Kidney (tissue), 14 donors: Measurements from ENCODE around the gene SEMA3D. TPM values are rescaled to one million over a fixed set of nuclear protein-coding genes. Genes with fewer than 3 reads are reported as not detected.
"Not testable (repeated sequence)": the region's sequence is repeated elsewhere in the genome, so short reads cannot be mapped to it uniquely, and the experiment has no call there.

ENCODE experiments used
- DNase-seq, 5 donors: peaks; one replicate each; pipeline ENCODE4 v3.0.0-alpha.2; 2013 to 2020
- FAIRE-seq: peaks from 2 replicates; lab custom pipeline; 2012; peaks lifted over from hg19 to GRCh38; lab: Jason Lieb, UNC
- H3K27ac ChIP-seq, 2 donors: one replicate each; pipeline ENCODE4 v1.7.0; 2013; ENCODE audit warnings: low read depth in 2 of 2, low read length in 2 of 2, inconsistent platforms in 1 of 2
- H3K27me3 ChIP-seq: one replicate; pipeline ENCODE4 v1.7.1; 2013; ENCODE audit warnings: low read length, inconsistent platforms; ENCODE audit not compliant: control insufficient read depth, insufficient read depth
- H3K36me3 ChIP-seq, 3 donors: one replicate each; pipeline versions ENCODE4 v1.7.0 to v1.7.1; 2013; ENCODE audit warnings: low read length in 3 of 3, control low read depth in 1 of 3, inconsistent platforms in 1 of 3; ENCODE audit not compliant: insufficient read depth in 3 of 3, control insufficient read depth in 2 of 3
- H3K4me1 ChIP-seq, 3 donors: one replicate each; pipeline versions ENCODE4 v1.7.0 to v1.7.1; 2013; ENCODE audit warnings: low read length in 3 of 3, inconsistent platforms in 1 of 3, low read depth in 1 of 3; ENCODE audit not compliant: control insufficient read depth in 2 of 3, insufficient read depth in 2 of 3
- H3K4me3 ChIP-seq, 3 donors: one replicate each; pipeline versions ENCODE4 v1.7.0 to v1.8.1; 2013; ENCODE audit warnings: low read length in 3 of 3, control low read depth in 1 of 3, inconsistent platforms in 1 of 3
- H3K9ac ChIP-seq, 3 donors: one replicate each; pipeline versions ENCODE4 v1.7.0 to v1.7.1; 2013; ENCODE audit warnings: low read length in 3 of 3, control low read depth in 1 of 3, inconsistent platforms in 1 of 3
- H3K9me3 ChIP-seq, 3 donors: one replicate each; pipeline versions ENCODE4 v1.7.0 to v1.7.1; 2013; ENCODE audit warnings: low read length in 3 of 3, control low read depth in 1 of 3, inconsistent platforms in 1 of 3; ENCODE audit not compliant: control insufficient read depth in 2 of 3, insufficient read depth in 1 of 3
- CTCF ChIP-seq: IDR thresholded peaks from 3 replicates; pipeline ENCODE4 v1.5.1; 2012; ENCODE audit warnings: mild to moderate bottlenecking, moderate library complexity, borderline replicate concordance; ENCODE audit not compliant: insufficient read depth; ENCODE audit errors: extremely low read depth
- intact Hi-C: fragments of 100-400 bp; cut with DNase I; formaldehyde crosslinking; loops from one replicate; pipeline ENCODE4 v1.11.1; 2022
- polyA plus RNA-seq: library from polyadenylated mRNA; stranded (reverse); fragments of 350-450 nt; fragmentation: Illumina TruSeq; extraction: RNeasy Lipid Tissue Mini Kit (QIAGEN cat#74804); gene quantifications from one replicate; pipeline ENCODE4 v1.2.3, GENCODE V29; 2014; ENCODE audit warnings: low read depth, low replicate concordance; ENCODE audit not compliant: insufficient read depth
- total RNA-seq: library from RNA; stranded (reverse); fragmentation: NEBNext Ultra II Directional; extraction: Animal tissue kit (Norgen Biotek cat#: 25700); gene quantifications from one replicate; pipeline ENCODE4 v1.2.1, GENCODE V29; 2021
- donor health status: control.
- donor health status: control.
- donor health status: control.
- donor health status: control.
- donor health status: control.
- donor health status: DM: yes; HTN: yes; CAD: no.
- donor health status: Normal renal cell carcinoma (clear cell type).

The SEMA3D gene
- total and polyA plus RNA-seq, 2 donors from 2014 or later: 0.82 to 17.5 TPM

GRCh38 chr7:84999450-84999849, 187.4 kb downstream of the SEMA3D start:
- TF ChIP-seq CTCF: no peak
- H3K4me3 ChIP-seq: no peak overlapping the region
- H3K9me3 ChIP-seq: no peaks in the 10 kb centered on the region
- DNase-seq: no peak
- intact Hi-C loops: no loop called here
- no peaks in the 10 kb centered on the region for H3K4me1 ChIP-seq
- no peaks in the 10 kb centered on the region for H3K27me3 ChIP-seq
- no peak for FAIRE-seq
- no peak overlapping the region for H3K9ac ChIP-seq
- no peak overlapping the region for H3K27ac ChIP-seq
- no peaks in the 10 kb centered on the region for H3K36me3 ChIP-seq

- H3K27ac ChIP-seq: no peak overlapping the region
- no peak overlapping the region for H3K9ac ChIP-seq
- H3K36me3 ChIP-seq: no peaks in the 10 kb centered on the region
- H3K27me3 ChIP-seq: no peaks in the 10 kb centered on the region
- FAIRE-seq (no peak), DNase-seq (no peak)
- intact Hi-C loops: no loop called here
- H3K4me1 ChIP-seq: no peaks in the 10 kb centered on the region
- no peak overlapping the region for H3K4me3 ChIP-seq
- H3K9me3 ChIP-seq: no peaks in the 10 kb centered on the region
- TF ChIP-seq CTCF: no peak
These were observed 188.2 kb downstream of the SEMA3D start for GRCh38 chr7:84998665-84999064.

GRCh38 chr7:84997626-84998025, 189.2 kb downstream of the SEMA3D start:
- H3K27ac ChIP-seq: no peak overlapping the region
- H3K36me3 ChIP-seq: no peaks in the 10 kb centered on the region
- no peaks in the 10 kb centered on the region for H3K4me1 ChIP-seq
- no peak for FAIRE-seq
- H3K9ac ChIP-seq: no peak overlapping the region
- TF ChIP-seq CTCF: no peak
- H3K4me3 ChIP-seq: no peak overlapping the region
- no peaks in the 10 kb centered on the region for H3K9me3 ChIP-seq
- no peak for DNase-seq
- H3K27me3 ChIP-seq: no peaks in the 10 kb centered on the region
- intact Hi-C loops: no loop called here

- H3K4me3 ChIP-seq, intact Hi-C loops, FAIRE-seq, H3K27ac ChIP-seq, H3K4me1 ChIP-seq, H3K27me3 ChIP-seq, H3K9ac ChIP-seq, H3K9me3 ChIP-seq, H3K36me3 ChIP-seq, DNase-seq: not testable (repeated sequence)
These were observed 193.9 kb downstream of the SEMA3D start for GRCh38 chr7:84992954-84993353.
